ENCODE measurements around the gene PUM2.
"Not testable (repeated sequence)": the region's sequence is repeated elsewhere in the genome, so short reads cannot be mapped to it uniquely, and the experiment has no call there.

The PUM2 gene

GRCh38 chr2:20292984-20293383, 57.7 kb downstream of the PUM2 start:
- no peak for DNase-seq (ENCODE audit: low spot score)

GRCh38 chr2:20291846-20292408, 58.7 kb downstream of the PUM2 start:
- DNase-seq (ENCODE audit: low spot score), result no peak

- peak; percentile 85 for DNase-seq (ENCODE audit: low spot score)
Observed at GRCh38 chr2:20291106-20291564, 59.5 kb downstream of the PUM2 start.

GRCh38 chr2:20288642-20289340, 61.9 kb downstream of the PUM2 start:
- peak; percentile 55 for DNase-seq (ENCODE audit: low spot score)

GRCh38 chr2:20282916-20283592, 67.6 kb downstream of the PUM2 start:
- DNase-seq (ENCODE audit: low spot score), result no peak

GRCh38 chr2:20281876-20282275, 68.8 kb downstream of the PUM2 start:
- no peak for DNase-seq (ENCODE audit: low spot score)

GRCh38 chr2:20273042-20273441, 77.6 kb downstream of the PUM2 start:
- DNase-seq (ENCODE audit: low spot score), result no peak

GRCh38 chr2:20268317-20268716, 82.3 kb downstream of the PUM2 start:
- not testable (repeated sequence) for DNase-seq (ENCODE audit: low spot score)

- no peak for DNase-seq (ENCODE audit: low spot score)
Observed at GRCh38 chr2:20267529-20267928, 83.1 kb downstream of the PUM2 start.

- DNase-seq (ENCODE audit: low spot score), result no peak
Observed at GRCh38 chr2:20264629-20265028, 86.0 kb downstream of the PUM2 start.

- no peak for DNase-seq (ENCODE audit: low spot score)
Observed at GRCh38 chr2:20257411-20257810, 93.2 kb downstream of the PUM2 start.

- no peak for DNase-seq (ENCODE audit: low spot score)
Observed at GRCh38 chr2:20254731-20255130, 95.9 kb downstream of the PUM2 start.

- DNase-seq (ENCODE audit: low spot score), result no peak
Observed at GRCh38 chr2:20250436-20250835, 100.2 kb downstream of the PUM2 start.

GRCh38 chr2:20249170-20249569, 101.5 kb downstream of the PUM2 start:
- no peak for DNase-seq (ENCODE audit: low spot score)

- DNase-seq (ENCODE audit: low spot score), result no peak
Observed at GRCh38 chr2:20247084-20247483, 103.6 kb downstream of the PUM2 start.

- not testable (repeated sequence) for DNase-seq (ENCODE audit: low spot score)
Observed at GRCh38 chr2:20243637-20244036, 107.0 kb downstream of the PUM2 start.

GRCh38 chr2:20242727-20243377, 107.8 kb downstream of the PUM2 start:
- peak; percentile 19 for DNase-seq (ENCODE audit: low spot score)

GRCh38 chr2:20241973-20242726, 108.5 kb downstream of the PUM2 start:
- DNase-seq (ENCODE audit: low spot score), result no peak

GRCh38 chr2:20240291-20240690, 110.4 kb downstream of the PUM2 start:
- not testable (repeated sequence) for DNase-seq (ENCODE audit: low spot score)

GRCh38 chr2:20236496-20236895, 114.1 kb downstream of the PUM2 start:
- DNase-seq (ENCODE audit: low spot score), result no peak

- DNase-seq (ENCODE audit: low spot score), result peak; percentile 56
Observed at GRCh38 chr2:20235655-20236305, 114.9 kb downstream of the PUM2 start.

All from kidney tubule cell (primary cell).